ENCODE measurements around the gene GNG8. TPM values are rescaled to one million over a fixed set of nuclear protein-coding genes. Genes with fewer than 3 reads are reported as not detected.

Gene GNG8
- total RNA-seq, 2 donors from 2014 or later: not detected

GRCh38 chr19:46609511-46610412 lies 26.2 kb downstream of the GNG8 start:
- H3K9me3 Mint-ChIP-seq: no peaks in the 10 kb centered on the region

GRCh38 chr19:46608581-46609345 lies 27.2 kb downstream of the GNG8 start:
- WGBS, 2 experiments (ENCODE audit: insufficient coverage in 1 of 2, insufficient read length in 1 of 2): 95 to 99% methylated on average over 19 to 27 of the region's 27 CpGs

More at GRCh38 chr19:46609511-46610412, 26.2 kb downstream of the GNG8 start:
- H3K27me3 ChIP-seq (ENCODE audit: control insufficient read depth, insufficient read depth, low read length, poor library complexity, severe bottlenecking): no peaks in the 10 kb centered on the region
- peaks cover 54% of the 10 kb centered on the region for H3K36me3 Mint-ChIP-seq (ENCODE audit: low read depth)
- H3K4me3 Mint-ChIP-seq: no peak overlapping the region
- H3K27ac Mint-ChIP-seq: no peak overlapping the region
- peak overlapping the region; percentile 53 for H3K27ac ChIP-seq (ENCODE audit: low read depth, low read length)
- no peak overlapping the region for H3K4me3 ChIP-seq (ENCODE audit: low read length)
- no peaks in the 10 kb centered on the region for H3K4me1 ChIP-seq (ENCODE audit: control insufficient read depth, insufficient read depth, low read length)
- 93 to 96% methylated on average over 25 to 30 of the region's 30 CpGs for WGBS, 2 experiments (ENCODE audit: insufficient coverage in 1 of 2, insufficient read length in 1 of 2)
- no peaks in the 10 kb centered on the region for H3K9me3 ChIP-seq (ENCODE audit: control insufficient read depth, low read length)
- H3K4me1 Mint-ChIP-seq: peaks cover 2% of the 10 kb centered on the region
- TF ChIP-seq CTCF (conservative IDR thresholded peaks at IDR 0.05): no peak
- H3K27me3 Mint-ChIP-seq (ENCODE audit: insufficient read depth): no peaks in the 10 kb centered on the region
- peaks cover 49% of the 10 kb centered on the region for H3K36me3 ChIP-seq (ENCODE audit: control insufficient read depth, insufficient read depth, low read length)
- H3K9ac ChIP-seq (ENCODE audit: extremely low read depth, low read length, poor library complexity, severe bottlenecking): no peak overlapping the region
- DNase-seq: peak; percentile 38

More at GRCh38 chr19:46608581-46609345, 27.2 kb downstream of the GNG8 start:
- Histone ChIP-seq H3K9me3 (ENCODE audit: control insufficient read depth, low read length) (no peaks in the 10 kb centered on the region), H3K9ac (ENCODE audit: extremely low read depth, low read length, poor library complexity, severe bottlenecking) (no peak overlapping the region), H3K27ac (ENCODE audit: low read depth, low read length) (no peak overlapping the region), H3K4me1 (ENCODE audit: control insufficient read depth, insufficient read depth, low read length) (peaks cover 5% of the 10 kb centered on the region), H3K36me3 (ENCODE audit: control insufficient read depth, insufficient read depth, low read length) (peaks cover 56% of the 10 kb centered on the region), H3K27me3 (ENCODE audit: control insufficient read depth, insufficient read depth, low read length, poor library complexity, severe bottlenecking) (no peaks in the 10 kb centered on the region), H3K4me3 (ENCODE audit: low read length) (no peak overlapping the region)
- TF ChIP-seq CTCF (conservative IDR thresholded peaks at IDR 0.05): no peak
- Mint-ChIP-seq H3K36me3 (ENCODE audit: low read depth) (peaks cover 54% of the 10 kb centered on the region), H3K9me3 (no peaks in the 10 kb centered on the region), H3K27ac (no peak overlapping the region), H3K27me3 (ENCODE audit: insufficient read depth) (no peaks in the 10 kb centered on the region), H3K4me3 (no peak overlapping the region), H3K4me1 (peaks cover 8% of the 10 kb centered on the region)
- peak; percentile 20 for DNase-seq

Data from endodermal cell (in vitro differentiated cells).